Right ventricle myocardium inferior (tissue), 1 donor: ENCODE data around the gene NPHP4. TPM values are rescaled to one million over a fixed set of nuclear protein-coding genes. Genes with fewer than 3 reads are reported as not detected.

Experiments used
- ATAC-seq: fragments of 200-7000 bp; cut with Tn5 transposase; one replicate; pipeline ENCODE4 v1.9.1; 2020; ENCODE audit warnings: mild to moderate bottlenecking, moderate library complexity
- DNase-seq: peaks from one replicate; pipeline ENCODE4 v3.0.0; 2021; ENCODE audit errors: missing footprints
- intact Hi-C: fragments of 100-400 bp; cut with DNase I; formaldehyde crosslinking; loops from one replicate; pipeline ENCODE4 v1.11.0; 2022
- total RNA-seq: library from RNA; stranded (reverse); fragmentation: NEBNext Ultra II Directional; extraction: Animal tissue kit (Norgen Biotek cat#: 25700); gene quantifications from one replicate; pipeline ENCODE4 v1.2.1, GENCODE V29; 2021
- donor health status: DM: no; HTN: yes; CAD: no; lungs with severe emphysema.

NPHP4 gene
- total RNA-seq, 1 donor from 2014 or later: 4.8 TPM

- intact Hi-C loops: no loop called here
- DNase-seq (peak; percentile 52), ATAC-seq (no peak)
These were observed 25.6 kb downstream of the NPHP4 start for GRCh38 chr1:5966543-5967205.

DNA sequence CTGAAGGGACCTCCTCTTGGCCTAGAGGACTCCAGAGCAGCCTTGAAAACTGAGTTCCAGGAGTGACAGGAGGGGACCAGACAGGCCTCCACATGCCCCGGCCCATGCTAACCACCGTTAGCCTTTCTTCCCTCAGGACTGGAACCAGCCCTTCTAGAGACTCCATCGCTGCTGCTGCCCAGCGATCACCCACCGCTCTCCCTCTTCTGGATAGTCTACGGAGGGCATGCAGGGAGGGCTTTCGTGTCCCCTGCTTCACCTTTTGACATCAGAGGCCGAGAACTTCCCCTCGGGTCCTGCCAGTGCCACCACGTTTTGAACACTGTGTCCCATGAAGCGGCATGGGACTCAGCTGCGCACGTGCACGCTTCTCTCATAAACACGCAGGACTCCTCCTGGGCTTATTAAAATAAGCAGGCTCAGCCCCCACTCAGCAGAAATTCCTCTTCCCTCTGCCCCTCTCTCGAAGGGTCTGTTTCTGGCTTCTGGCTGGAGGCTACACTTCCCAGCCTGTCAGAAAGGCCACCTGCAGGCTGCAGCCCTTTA, 26.6 kb downstream of the NPHP4 start:
- DNase-seq: peak; percentile 16
- intact Hi-C loops: no loop called here
- no peak for ATAC-seq

GRCh38 chr1:5962265-5963105, 29.7 kb downstream of the NPHP4 start:
- intact Hi-C loops: no loop called here
- no peak for ATAC-seq
- DNase-seq: peak; percentile 21

- peak; percentile 22 for DNase-seq
- intact Hi-C loops: no loop called here
- ATAC-seq: no peak
These were observed 30.6 kb downstream of the NPHP4 start for GRCh38 chr1:5961601-5962000.

DNA sequence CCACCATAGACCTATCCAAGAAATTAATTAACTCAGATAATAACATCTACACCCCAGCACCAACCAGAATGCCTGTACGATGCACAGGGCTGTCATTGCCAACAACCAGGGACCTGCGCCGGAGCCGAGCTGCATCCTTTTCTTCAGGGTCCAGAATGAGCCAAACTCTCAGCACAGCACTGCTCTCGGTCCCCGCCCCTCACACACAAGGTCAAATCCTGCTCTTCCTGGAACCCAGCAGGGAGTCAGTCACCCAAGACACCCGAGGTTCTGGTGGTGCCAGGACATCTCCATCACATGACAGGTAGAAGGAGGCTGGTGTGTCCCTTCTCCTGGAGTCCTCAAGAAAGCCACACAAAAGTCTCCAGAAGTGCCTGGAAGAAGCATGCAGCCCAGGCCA, 31.9 kb downstream of the NPHP4 start:
- intact Hi-C loops: no loop called here
- ATAC-seq (no peak), DNase-seq (no peak)

GRCh38 chr1:5959667-5960230, 32.5 kb downstream of the NPHP4 start:
- intact Hi-C loops: no loop called here
- DNase-seq (no peak), ATAC-seq (no peak)

DNA sequence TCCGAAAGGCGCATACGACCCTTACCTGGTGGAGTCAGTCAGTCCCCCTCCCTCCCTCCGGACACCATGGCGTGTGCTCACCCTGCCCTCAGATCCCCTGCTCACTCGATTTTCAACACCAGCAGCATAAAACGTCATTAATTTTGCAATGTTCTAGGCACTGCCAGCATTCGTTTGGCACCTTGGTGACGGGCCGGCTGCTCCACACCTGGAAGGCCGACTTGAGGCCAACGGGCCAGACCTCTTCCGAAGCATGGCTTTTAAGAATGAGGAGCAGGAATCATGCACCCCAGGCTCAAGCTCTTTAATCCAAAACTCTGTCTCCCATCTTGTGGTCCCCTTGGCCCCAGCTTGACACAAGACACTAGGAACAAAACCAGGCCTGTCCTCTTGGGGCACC, 33.1 kb downstream of the NPHP4 start:
- DNase-seq: no peak
- ATAC-seq: no peak
- intact Hi-C loops: no loop called here

DNA sequence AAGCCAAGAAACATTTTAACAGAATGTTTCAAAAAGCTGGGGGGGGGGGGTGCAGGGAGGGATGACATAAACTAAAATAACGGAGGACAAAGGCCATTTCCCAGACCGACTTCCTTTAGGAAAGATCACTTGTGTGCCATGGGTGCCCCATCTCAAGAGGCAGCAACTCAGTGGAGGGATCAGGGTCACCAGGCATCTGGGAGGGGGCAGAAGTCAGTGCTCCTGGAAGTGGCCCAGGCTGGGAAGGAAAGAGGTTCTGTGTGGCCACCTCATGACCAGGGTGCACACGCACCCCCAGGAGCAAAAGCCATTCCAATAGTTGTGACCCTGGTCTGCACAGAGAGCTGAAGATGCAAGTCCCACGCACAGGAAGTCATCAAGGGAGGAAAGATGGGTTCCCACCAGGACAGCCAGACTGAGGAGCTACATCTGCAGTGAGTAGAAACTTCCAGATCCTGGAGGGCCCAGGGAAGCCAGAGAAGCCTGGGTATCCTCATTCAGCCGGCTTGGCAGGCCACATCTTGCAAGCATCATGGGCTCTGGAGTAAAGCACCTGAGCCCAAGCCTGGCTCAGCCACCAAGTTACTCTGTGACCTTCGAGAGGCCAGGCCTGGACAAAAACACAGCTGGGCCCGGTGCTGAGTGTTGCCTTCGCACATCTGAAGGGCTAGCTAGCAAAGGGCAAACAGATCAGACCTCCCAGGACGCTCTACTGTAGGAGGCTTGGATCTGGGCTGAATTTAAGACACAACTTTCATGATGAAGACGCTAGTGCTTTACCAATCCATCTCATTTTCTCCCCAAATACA, 36.0 kb downstream of the NPHP4 start:
- DNase-seq (no peak), ATAC-seq (no peak)
- intact Hi-C loops: no loop called here

DNA sequence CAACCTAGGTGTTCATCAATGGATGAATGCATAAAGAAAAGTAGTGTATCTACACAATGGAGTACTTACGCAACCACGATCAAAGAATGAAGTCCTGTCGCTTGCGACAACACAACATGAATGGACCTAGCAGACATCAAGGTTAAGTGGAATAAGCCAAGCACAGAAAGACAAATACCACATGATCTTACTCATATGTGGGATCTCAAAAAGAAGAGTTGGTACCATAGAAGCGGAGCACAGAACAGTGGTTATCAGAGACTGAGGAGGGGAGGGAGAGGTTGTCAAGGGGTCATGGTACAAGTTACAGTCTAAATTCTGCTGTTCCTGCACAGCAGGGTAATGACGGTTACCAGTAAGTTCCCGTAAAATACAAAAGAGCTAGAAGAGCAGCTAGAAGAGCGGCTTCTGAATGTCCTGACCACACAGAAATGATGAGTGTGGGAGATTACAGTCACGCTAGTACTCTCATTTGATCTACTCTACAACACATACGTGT, 36.7 kb downstream of the NPHP4 start:
- ATAC-seq (no peak), DNase-seq (no peak)
- intact Hi-C loops: no loop called here

DNA sequence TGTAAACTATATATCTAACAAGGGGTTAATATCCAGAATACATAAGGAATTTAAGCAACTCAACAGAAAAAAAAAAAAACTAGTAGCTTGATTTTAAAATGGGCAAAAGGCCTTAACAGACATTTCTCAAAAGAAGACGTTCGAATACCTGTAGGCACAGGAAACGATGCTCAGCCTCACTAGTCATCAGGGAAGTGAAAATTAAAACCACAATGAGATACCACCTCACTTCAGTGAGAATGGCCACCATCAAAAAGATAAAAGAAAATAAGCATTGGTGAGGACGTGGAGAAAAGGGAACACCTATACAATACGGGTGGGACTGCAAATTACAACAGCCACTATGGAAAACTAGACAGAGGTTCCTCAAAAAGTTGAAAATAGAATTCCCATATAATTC, 37.3 kb downstream of the NPHP4 start:
- DNase-seq: no peak
- ATAC-seq: no peak
- intact Hi-C loops: no loop called here

DNA sequence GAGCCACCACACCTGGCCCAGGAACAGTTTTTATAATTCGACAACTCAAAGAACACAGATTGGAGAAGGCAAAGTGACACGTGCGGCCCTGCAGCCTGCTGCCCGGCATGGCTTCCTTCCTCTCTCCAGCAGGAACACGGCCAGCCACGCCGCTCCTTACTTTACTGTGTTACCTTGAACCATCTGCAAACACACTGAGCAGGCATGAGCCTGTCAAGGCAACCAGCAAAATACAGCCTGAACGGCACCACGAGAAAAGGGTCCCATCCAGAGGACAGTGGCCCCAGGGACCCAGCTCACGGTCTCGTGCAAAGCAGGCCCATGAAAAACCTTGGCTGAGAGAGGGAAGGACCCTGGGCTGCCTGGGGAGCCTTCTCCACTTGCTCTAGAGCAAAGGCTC, 38.8 kb downstream of the NPHP4 start:
- intact Hi-C loops: no loop called here
- no peak for ATAC-seq
- no peak for DNase-seq

DNA sequence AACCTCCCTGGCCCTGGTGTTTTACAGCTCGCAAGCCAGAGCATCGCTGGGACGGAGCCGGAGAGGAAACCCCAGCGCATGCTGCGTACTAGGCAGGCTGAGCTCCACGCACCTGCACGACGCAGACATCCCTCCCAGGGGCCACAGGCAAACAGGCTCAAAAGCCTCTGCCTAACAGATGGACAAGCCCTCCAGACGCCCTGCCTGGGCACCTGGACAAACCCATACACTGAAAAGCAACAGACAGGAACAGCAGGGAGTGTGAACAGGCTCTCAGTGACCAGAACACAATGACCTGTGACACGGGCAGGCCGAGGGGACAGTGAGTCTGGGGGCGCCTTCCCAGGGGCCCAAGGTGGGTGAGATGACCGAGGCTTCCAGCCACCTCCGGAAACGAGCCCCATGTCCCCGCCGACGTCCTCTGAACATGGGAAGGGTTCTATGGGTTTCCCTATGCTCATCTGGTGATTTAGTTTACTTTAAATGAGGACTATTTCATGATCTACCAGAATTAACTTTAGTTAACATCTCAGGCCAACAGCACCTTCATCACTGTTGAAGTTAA, 40.3 kb downstream of the NPHP4 start:
- DNase-seq (no peak), ATAC-seq (no peak)
- intact Hi-C loops: no loop called here

- intact Hi-C loops: no loop called here
- no peak for ATAC-seq
- no peak for DNase-seq
These were observed 41.0 kb downstream of the NPHP4 start for GRCh38 chr1:5950994-5951785.

DNA sequence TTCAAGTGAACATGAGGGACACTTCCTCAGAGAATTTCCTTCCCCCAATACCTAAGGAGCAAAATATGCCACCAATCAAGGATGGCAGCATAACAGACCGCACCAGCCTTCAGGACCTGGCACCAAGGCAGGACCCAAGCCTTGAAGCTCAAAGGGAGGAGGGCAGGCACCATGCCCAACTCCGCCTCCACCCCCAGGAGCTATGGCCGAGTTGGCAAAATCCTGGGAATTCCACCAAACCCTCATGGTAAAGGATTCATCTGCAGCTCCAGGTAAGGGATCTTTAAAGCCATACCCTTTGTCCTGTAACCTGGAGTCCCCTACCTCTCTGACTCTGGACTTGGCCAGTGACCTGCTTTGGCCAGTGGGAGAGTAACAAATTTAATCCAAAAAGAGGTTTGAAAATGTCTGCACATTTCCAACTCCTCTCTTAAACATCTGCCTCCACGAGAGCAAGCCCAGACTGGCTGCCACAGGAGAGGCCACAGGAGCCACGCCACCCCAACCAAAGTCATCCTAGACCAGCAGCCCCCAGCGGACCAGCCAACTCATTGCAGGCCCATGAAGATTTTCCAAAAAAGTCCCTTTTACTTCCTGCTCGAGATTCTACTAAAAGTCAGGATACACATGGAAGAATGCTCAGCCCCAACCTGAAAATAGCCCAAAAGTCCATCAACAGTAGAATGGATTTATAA, 41.9 kb downstream of the NPHP4 start:
- ATAC-seq (no peak), DNase-seq (no peak)
- intact Hi-C loops: no loop called here

GRCh38 chr1:5949761-5950100, 42.5 kb downstream of the NPHP4 start:
- ATAC-seq (no peak), DNase-seq (no peak)
- intact Hi-C loops: no loop called here

DNA sequence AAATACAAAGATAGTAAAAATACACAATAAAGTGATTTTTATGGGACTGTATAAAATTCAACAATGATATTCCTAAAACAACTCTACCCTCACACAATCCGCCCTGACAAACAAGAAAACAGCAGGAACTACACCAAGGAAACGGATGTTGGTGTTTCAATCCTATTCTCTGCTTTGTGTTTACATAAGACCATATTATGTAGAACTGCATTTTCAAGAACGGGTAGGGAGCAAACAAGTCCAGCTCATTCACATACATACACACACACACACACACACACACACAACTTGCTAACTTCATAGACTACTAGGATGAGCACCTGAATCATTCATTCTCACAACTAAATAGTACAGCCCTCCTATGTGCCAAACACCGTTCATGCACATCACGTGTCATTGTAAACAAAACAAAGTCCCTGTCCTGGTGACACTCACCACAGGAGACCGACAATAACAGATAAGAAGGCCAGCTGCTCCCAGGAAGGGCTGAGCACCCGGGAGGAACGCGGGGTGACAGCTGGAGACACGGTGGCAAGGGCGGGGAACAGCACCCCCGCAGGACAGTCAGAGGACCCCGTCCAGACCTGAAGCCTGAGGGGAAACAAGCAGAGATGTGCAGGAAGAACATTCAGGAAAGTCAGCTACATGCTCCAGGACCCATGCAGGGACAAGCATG, 43.0 kb downstream of the NPHP4 start:
- DNase-seq (no peak), ATAC-seq (no peak)

DNA sequence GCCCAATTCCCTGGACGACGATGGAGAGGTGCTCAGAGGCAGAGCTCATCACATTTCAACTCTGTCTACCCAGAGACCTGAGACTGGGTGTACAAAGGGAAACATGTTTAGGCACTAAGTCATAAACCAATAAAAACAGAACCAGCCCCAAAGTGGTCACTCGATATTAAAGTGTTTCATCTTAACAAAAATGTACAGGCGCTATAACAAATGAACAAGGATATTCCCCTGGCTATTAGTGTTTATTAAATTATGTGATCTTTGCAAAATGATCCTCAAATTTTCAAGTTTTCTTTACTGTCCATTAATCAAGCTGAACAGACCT, 43.6 kb downstream of the NPHP4 start:
- DNase-seq (no peak), ATAC-seq (no peak)
- intact Hi-C loops: no loop called here

More for the DNA sequence above, 43.0 kb downstream of the NPHP4 start:
- intact Hi-C loops: no loop called here
